Measurements from ENCODE around the gene SFN.

The SFN gene

GRCh38 chr1:26912147-26912490 is 49.2 kb downstream of the SFN start:
- ATAC-seq (ENCODE audit: insufficient read depth, low read depth) (no peak), DNase-seq (no peak)
- H3K27ac ChIP-seq (ENCODE audit: low read length): no peak overlapping the region
- H3K27me3 ChIP-seq (ENCODE audit: insufficient read depth, low read length, poor library complexity): no peaks in the 10 kb centered on the region
- no peaks in the 10 kb centered on the region for H3K9me3 ChIP-seq (ENCODE audit: insufficient read depth, low read length, severe bottlenecking)
- H3K79me2 ChIP-seq (ENCODE audit: insufficient read depth, low read length): no peaks in the 10 kb centered on the region
- H2AFZ ChIP-seq (ENCODE audit: low read depth, low read length): no peak overlapping the region
- no peak overlapping the region for H3K9ac ChIP-seq (ENCODE audit: low read depth, low read length)
- no peaks in the 10 kb centered on the region for H4K20me1 ChIP-seq (ENCODE audit: insufficient read depth, low read length)
- no peak overlapping the region for H3K4me2 ChIP-seq (ENCODE audit: insufficient read depth, low read length)
- no peaks in the 10 kb centered on the region for H3K36me3 ChIP-seq (ENCODE audit: insufficient read depth, low read length)
- H3K4me3 ChIP-seq (ENCODE audit: low read depth in 1 of 2, low read length in 2 of 2): no peak overlapping the region
- TF ChIP-seq EZH2 (IDR thresholded peaks at IDR 0.05; ENCODE audit: borderline replicate concordance, low read depth, low read length, severe bottlenecking): no peak
- TF ChIP-seq CTCF (IDR thresholded peaks at IDR 0.05; ENCODE audit: borderline replicate concordance, extremely low read depth, low read length, poor library complexity, severe bottlenecking): no peak
- no peaks in the 10 kb centered on the region for H3K4me1 ChIP-seq (ENCODE audit: insufficient read depth, low read length)

- TF ChIP-seq EZH2 (IDR thresholded peaks at IDR 0.05; ENCODE audit: borderline replicate concordance, low read depth, low read length, severe bottlenecking): no peak
- TF ChIP-seq CTCF (IDR thresholded peaks at IDR 0.05; ENCODE audit: borderline replicate concordance, extremely low read depth, low read length, poor library complexity, severe bottlenecking): no peak
Observed at GRCh38 chr1:26913389-26913753, 50.4 kb downstream of the SFN start.

More at GRCh38 chr1:26913389-26913753, 50.4 kb downstream of the SFN start:
- H3K36me3 ChIP-seq (ENCODE audit: insufficient read depth, low read length): no peaks in the 10 kb centered on the region
- DNase-seq: no peak
- no peak overlapping the region for H3K27ac ChIP-seq (ENCODE audit: low read length)
- H3K4me2 ChIP-seq (ENCODE audit: insufficient read depth, low read length): no peak overlapping the region
- no peak overlapping the region for H3K9ac ChIP-seq (ENCODE audit: low read depth, low read length)
- no peak overlapping the region for H3K4me3 ChIP-seq (ENCODE audit: low read depth in 1 of 2, low read length in 2 of 2)
- H3K27me3 ChIP-seq (ENCODE audit: insufficient read depth, low read length, poor library complexity): no peaks in the 10 kb centered on the region
- no peaks in the 10 kb centered on the region for H3K9me3 ChIP-seq (ENCODE audit: insufficient read depth, low read length, severe bottlenecking)
- H2AFZ ChIP-seq (ENCODE audit: low read depth, low read length): no peak overlapping the region
- no peaks in the 10 kb centered on the region for H4K20me1 ChIP-seq (ENCODE audit: insufficient read depth, low read length)
- no peak for ATAC-seq (ENCODE audit: insufficient read depth, low read depth)
- H3K79me2 ChIP-seq (ENCODE audit: insufficient read depth, low read length): no peaks in the 10 kb centered on the region
- no peaks in the 10 kb centered on the region for H3K4me1 ChIP-seq (ENCODE audit: insufficient read depth, low read length)

Measured in DND-41 (cell line).